Neural cell (in vitro differentiated cells): ENCODE measurements around the gene RGS9. TPM values are rescaled to one million over a fixed set of nuclear protein-coding genes. Genes with fewer than 3 reads are reported as not detected.

Experiments
- H2AFZ ChIP-seq: fragments of 200-600, 300-800 bp; sonication (generic), shearing (Covaris generic); 2 replicates; pipeline ENCODE4 v1.6.0; 2014; ENCODE audit warnings: low read depth, mild to moderate bottlenecking, antibody characterized with exemption, low read length, moderate library complexity
- H3F3A ChIP-seq: fragments of 200-600 bp; shearing (Covaris generic); 2 replicates; pipeline ENCODE4 v1.6.1; 2016; ENCODE audit warnings: mild to moderate bottlenecking, moderate library complexity, mixed read lengths, antibody characterized with exemption, low read length; ENCODE audit not compliant: insufficient read depth, poor library complexity, severe bottlenecking
- H3K27ac ChIP-seq: fragments of 200-600, 300-800 bp; sonication (generic), shearing (Covaris generic); 2 replicates; pipeline ENCODE4 v1.5.1; 2014; ENCODE audit warnings: mild to moderate bottlenecking, low read length, moderate library complexity
- H3K27me3 ChIP-seq: fragments of 300-800, 200-600 bp; sonication (generic), shearing (Covaris generic); 2 replicates; pipeline ENCODE4 v1.6.0; 2014; ENCODE audit warnings: mild to moderate bottlenecking, low read depth, low read length, moderate library complexity; ENCODE audit not compliant: insufficient read depth
- H3K36me3 ChIP-seq: fragments of 300-800, 200-600 bp; sonication (generic), shearing (Covaris generic); 2 replicates; pipeline ENCODE4 v1.5.1; 2014; ENCODE audit warnings: mild to moderate bottlenecking, antibody characterized with exemption, low read length, moderate library complexity; ENCODE audit not compliant: insufficient read depth
- H3K4me2 ChIP-seq: fragments of 300-800, 200-600 bp; sonication (generic), shearing (Covaris generic); 2 replicates; pipeline ENCODE4 v1.6.0; 2014; ENCODE audit warnings: mild to moderate bottlenecking, low read length
- H3K4me3 ChIP-seq: fragments of 300-800, 200-600 bp; sonication (generic), shearing (Covaris generic); 2 replicates; pipeline ENCODE4 v1.5.1; 2014; ENCODE audit warnings: mild to moderate bottlenecking, low read length, moderate library complexity
- H3K79me2 ChIP-seq: fragments of 200-600 bp; shearing (Covaris generic); replicated peaks from 2 replicates; pipeline ENCODE4 v1.6.0; 2014; ENCODE audit warnings: mild to moderate bottlenecking, low read length, moderate library complexity; ENCODE audit not compliant: insufficient read depth
- H3K9ac ChIP-seq: fragments of 300-800, 200-600 bp; sonication (generic), shearing (Covaris generic); 2 replicates; pipeline ENCODE4 v1.6.1; 2016; ENCODE audit warnings: mild to moderate bottlenecking, low read length, mixed read lengths
- H3K9me2 ChIP-seq: fragments of 200-600 bp; shearing (Covaris generic); 2 replicates; pipeline ENCODE4 v1.6.1; 2016; ENCODE audit warnings: mild to moderate bottlenecking, low read length, mixed read lengths; ENCODE audit not compliant: insufficient read depth
- H3K9me3 ChIP-seq: fragments of 200-600, 300-800 bp; sonication (generic), shearing (Covaris generic); 2 replicates; pipeline ENCODE4 v1.6.1; 2016; ENCODE audit warnings: mild to moderate bottlenecking, mixed run types, low read length, moderate library complexity, mixed read lengths
- H4K20me1 ChIP-seq: fragments of 200-600 bp; shearing (Covaris generic); 2 replicates; pipeline ENCODE4 v1.6.1; 2016; ENCODE audit warnings: mild to moderate bottlenecking, mixed run types; ENCODE audit not compliant: insufficient read depth
- EP300 ChIP-seq: fragments of 450-650 bp; conservative IDR thresholded peaks from 2 replicates; pipeline ENCODE4 v1.6.1; 2014; ENCODE audit warnings: antibody characterized with exemption, mild to moderate bottlenecking, moderate library complexity; ENCODE audit not compliant: poor library complexity, severe bottlenecking
- EZH2 ChIP-seq: fragments of 200-600, 300-800 bp; shearing (Covaris generic), sonication (generic); IDR thresholded peaks from 2 replicates; pipeline ENCODE4 v1.6.1; 2014; ENCODE audit warnings: antibody characterized with exemption, low read length, borderline replicate concordance, mild to moderate bottlenecking; ENCODE audit not compliant: insufficient read depth, poor library complexity, severe bottlenecking
- MXI1 ChIP-seq: fragments of 450-650 bp; conservative IDR thresholded peaks from 2 replicates; pipeline ENCODE4 v1.6.1; 2014; ENCODE audit warnings: antibody characterized with exemption, mild to moderate bottlenecking; ENCODE audit not compliant: poor library complexity, severe bottlenecking
- POLR2AphosphoS5 ChIP-seq: IDR thresholded peaks from 2 replicates; pipeline ENCODE4 v1.6.1; 2012
- RAD21 ChIP-seq: fragments of 450-650 bp; conservative IDR thresholded peaks from 2 replicates; pipeline ENCODE4 v1.6.1; 2014; ENCODE audit warnings: antibody characterized with exemption, mild to moderate bottlenecking, moderate library complexity
- REST ChIP-seq: IDR thresholded peaks from 2 replicates; pipeline ENCODE4 v1.6.1; 2012; ENCODE audit warnings: borderline replicate concordance
- SMC3 ChIP-seq: fragments of 450-650 bp; conservative IDR thresholded peaks from 2 replicates; pipeline ENCODE4 v1.6.1; 2014; ENCODE audit warnings: antibody characterized with exemption, mild to moderate bottlenecking, moderate library complexity; ENCODE audit not compliant: poor library complexity
- TAF1 ChIP-seq: IDR thresholded peaks from 2 replicates; pipeline ENCODE4 v1.6.1; 2012; ENCODE audit warnings: low read depth
- polyA plus RNA-seq: library from polyadenylated mRNA; depleted of rRNA; stranded (reverse); fragments of >200 nt; gene quantifications from 2 replicates; pipeline ENCODE4 v1.2.3, GENCODE V29; 2014
- TF ChIP-seq, protein P1 (sequence below): fragments of 450-650 bp; IDR thresholded peaks from 2 replicates; pipeline ENCODE4 v1.5.1; 2014; ENCODE audit warnings: antibody characterized with exemption, mild to moderate bottlenecking, moderate library complexity; ENCODE audit not compliant: poor library complexity, severe bottlenecking

The RGS9 gene
- polyA plus RNA-seq, 1 donor from 2014 or later = 6.8 TPM

- Histone ChIP-seq H3K27me3 (no peaks in the 10 kb centered on the region), H3F3A (no peaks in the 10 kb centered on the region), H3K9ac (no peak overlapping the region), H3K4me2 (no peak overlapping the region), H3K9me3 (no peaks in the 10 kb centered on the region), H3K4me3 (no peak overlapping the region), H3K27ac (no peak overlapping the region), H3K9me2 (no peaks in the 10 kb centered on the region), H2AFZ (no peak overlapping the region), H3K36me3 (no peaks in the 10 kb centered on the region), H4K20me1 (no peaks in the 10 kb centered on the region), H3K79me2 (no peaks in the 10 kb centered on the region)
- TF ChIP-seq RAD21 (no peak), MXI1 (no peak), SMC3 (no peak), REST (no peak), EP300 (no peak), TAF1 (no peak)
- TF ChIP-seq, protein P1, sequence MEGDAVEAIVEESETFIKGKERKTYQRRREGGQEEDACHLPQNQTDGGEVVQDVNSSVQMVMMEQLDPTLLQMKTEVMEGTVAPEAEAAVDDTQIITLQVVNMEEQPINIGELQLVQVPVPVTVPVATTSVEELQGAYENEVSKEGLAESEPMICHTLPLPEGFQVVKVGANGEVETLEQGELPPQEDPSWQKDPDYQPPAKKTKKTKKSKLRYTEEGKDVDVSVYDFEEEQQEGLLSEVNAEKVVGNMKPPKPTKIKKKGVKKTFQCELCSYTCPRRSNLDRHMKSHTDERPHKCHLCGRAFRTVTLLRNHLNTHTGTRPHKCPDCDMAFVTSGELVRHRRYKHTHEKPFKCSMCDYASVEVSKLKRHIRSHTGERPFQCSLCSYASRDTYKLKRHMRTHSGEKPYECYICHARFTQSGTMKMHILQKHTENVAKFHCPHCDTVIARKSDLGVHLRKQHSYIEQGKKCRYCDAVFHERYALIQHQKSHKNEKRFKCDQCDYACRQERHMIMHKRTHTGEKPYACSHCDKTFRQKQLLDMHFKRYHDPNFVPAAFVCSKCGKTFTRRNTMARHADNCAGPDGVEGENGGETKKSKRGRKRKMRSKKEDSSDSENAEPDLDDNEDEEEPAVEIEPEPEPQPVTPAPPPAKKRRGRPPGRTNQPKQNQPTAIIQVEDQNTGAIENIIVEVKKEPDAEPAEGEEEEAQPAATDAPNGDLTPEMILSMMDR = no peak
Observed at GRCh38 chr17:65226227-65226626, 89.1 kb downstream of the RGS9 start.

GRCh38 chr17:65227637-65228036, 90.5 kb downstream of the RGS9 start:
- H3K36me3 ChIP-seq = no peaks in the 10 kb centered on the region
- H3K4me3 ChIP-seq = no peak overlapping the region
- no peak overlapping the region for H3K9ac ChIP-seq
- H2AFZ ChIP-seq = no peak overlapping the region
- H3K27me3 ChIP-seq = no peaks in the 10 kb centered on the region
- H3K9me2 ChIP-seq = no peaks in the 10 kb centered on the region
- no peaks in the 10 kb centered on the region for H3F3A ChIP-seq
- no peak overlapping the region for H3K4me2 ChIP-seq
- no peaks in the 10 kb centered on the region for H3K9me3 ChIP-seq
- TF ChIP-seq TAF1 (no peak), SMC3 (no peak), EZH2 (no peak), MXI1 (no peak), POLR2AphosphoS5 (no peak), RAD21 (no peak), REST (no peak), EP300 (no peak)
- TF ChIP-seq, protein P1 = no peak
- no peaks in the 10 kb centered on the region for H4K20me1 ChIP-seq
- no peak overlapping the region for H3K27ac ChIP-seq
- no peaks in the 10 kb centered on the region for H3K79me2 ChIP-seq
